H1 (cell line): ENCODE data around the gene VWA3B.

Source experiments
- CREB1 ChIP-seq: IDR thresholded peaks from 2 replicates; pipeline ENCODE4 v1.6.1; 2012; ENCODE audit warnings: inconsistent platforms
- EP300 ChIP-seq, 2 experiments: IDR thresholded peaks; 1 replicate in 1 of 2; 2 replicates in 1 of 2; pipeline ENCODE4 v1.6.1; 2011 to 2012; ENCODE audit warnings: low read depth in 2 of 2, low read length in 2 of 2, mild to moderate bottlenecking in 2 of 2, borderline replicate concordance in 1 of 2, inconsistent platforms in 1 of 2, moderate library complexity in 1 of 2
- EZH2 ChIP-seq: fragments of 200-600 bp; sonication (generic); IDR thresholded peaks from 2 replicates; pipeline ENCODE4 v1.7.1; 2012; ENCODE audit warnings: low read depth, mild to moderate bottlenecking, moderate library complexity, low read length, inconsistent platforms; ENCODE audit not compliant: severe bottlenecking
- FOSL1 ChIP-seq: IDR thresholded peaks from 2 replicates; pipeline ENCODE4 v1.6.1; 2011; ENCODE audit warnings: mild to moderate bottlenecking, low read depth, low read length, moderate library complexity; ENCODE audit not compliant: insufficient read depth
- TF ChIP-seq, protein P1 (sequence below): IDR thresholded peaks from 2 replicates; pipeline ENCODE4 v1.6.1; 2012; ENCODE audit warnings: inconsistent platforms

DNA sequence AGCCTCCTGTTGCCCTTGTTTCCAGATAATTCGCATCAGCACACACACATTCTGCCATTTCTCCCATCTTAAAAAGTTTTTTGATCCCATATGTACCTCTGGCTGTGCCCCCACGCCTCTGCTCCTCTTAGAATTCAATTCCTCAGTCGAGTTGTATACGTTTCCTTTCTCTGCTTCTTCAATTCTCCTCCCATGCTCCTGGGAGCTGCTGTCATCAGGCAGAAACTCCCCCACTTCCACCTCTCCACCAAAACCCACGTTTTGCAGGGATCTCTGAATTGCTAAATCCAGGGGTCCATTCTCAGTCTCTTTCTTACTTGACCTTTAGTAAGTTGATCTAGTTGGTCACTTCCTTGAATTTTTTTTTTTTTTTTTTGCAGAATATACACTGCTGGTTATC lies 98.8 kb downstream of the VWA3B start:
- TF ChIP-seq EP300 (IDR thresholded peaks at IDR 0.05; ENCODE audit: borderline replicate concordance in 1 of 2, low read depth in 2 of 2, low read length in 2 of 2) (no peak), CREB1 (no peak), FOSL1 (no peak), EZH2 (no peak)
- TF ChIP-seq, protein P1, sequence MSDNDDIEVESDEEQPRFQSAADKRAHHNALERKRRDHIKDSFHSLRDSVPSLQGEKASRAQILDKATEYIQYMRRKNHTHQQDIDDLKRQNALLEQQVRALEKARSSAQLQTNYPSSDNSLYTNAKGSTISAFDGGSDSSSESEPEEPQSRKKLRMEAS = no peak
